HTERT RPE-1 (cell line): ENCODE results near the gene IL17REL.

Experiments
- in situ Hi-C: fragments of 300-500 bp; cut with MboI; formaldehyde crosslinking; loops from 4 replicates; pipeline ENCODE4 v1.14.3; 2020; ENCODE audit warnings: low sequenced_read_pairs

The IL17REL gene

GRCh38 chr22:50046481-50047245, 34.1 kb upstream of the IL17REL start:
- in situ Hi-C loops, result no loop called here

GRCh38 chr22:50046019-50046415, 33.5 kb upstream of the IL17REL start:
- in situ Hi-C loops, result no loop called here

GRCh38 chr22:50045211-50046018, 32.9 kb upstream of the IL17REL start:
- in situ Hi-C loops, result no loop called here

GRCh38 chr22:50044485-50045118, 32.0 kb upstream of the IL17REL start:
- in situ Hi-C loops, result no loop called here

- in situ Hi-C loops, result no loop called here
Observed at GRCh38 chr22:50041361-50042065, 28.9 kb upstream of the IL17REL start.

- in situ Hi-C loops, result no loop called here
Observed at GRCh38 chr22:50040717-50041116, 28.2 kb upstream of the IL17REL start.

- in situ Hi-C loops, result no loop called here
Observed at GRCh38 chr22:50039669-50040443, 27.3 kb upstream of the IL17REL start.

GRCh38 chr22:50035976-50036724, 23.6 kb upstream of the IL17REL start:
- in situ Hi-C loops, result no loop called here

- in situ Hi-C loops, result no loop called here
Observed at GRCh38 chr22:50035131-50035881, 22.7 kb upstream of the IL17REL start.

- in situ Hi-C loops, result no loop called here
Observed at GRCh38 chr22:50034126-50035081, 21.8 kb upstream of the IL17REL start.

GRCh38 chr22:50032941-50033601, 20.5 kb upstream of the IL17REL start:
- in situ Hi-C loops, result no loop called here

GRCh38 chr22:50032109-50032871, 19.7 kb upstream of the IL17REL start:
- in situ Hi-C loops, result no loop called here

GRCh38 chr22:50031189-50032091, 18.9 kb upstream of the IL17REL start:
- in situ Hi-C loops, result no loop called here

GRCh38 chr22:50030297-50031188, 18.0 kb upstream of the IL17REL start:
- in situ Hi-C loops, result no loop called here
